ENCODE data around the gene CNOT4. TPM values are rescaled to one million over a fixed set of nuclear protein-coding genes. Genes with fewer than 3 reads are reported as not detected.

The CNOT4 gene
- total and polyA plus RNA-seq, 2 of the 8 experiments (the other 6 are each of a cell fraction or from before 2014, with no cell fraction given): 10.9 to 25.8 TPM

DNA sequence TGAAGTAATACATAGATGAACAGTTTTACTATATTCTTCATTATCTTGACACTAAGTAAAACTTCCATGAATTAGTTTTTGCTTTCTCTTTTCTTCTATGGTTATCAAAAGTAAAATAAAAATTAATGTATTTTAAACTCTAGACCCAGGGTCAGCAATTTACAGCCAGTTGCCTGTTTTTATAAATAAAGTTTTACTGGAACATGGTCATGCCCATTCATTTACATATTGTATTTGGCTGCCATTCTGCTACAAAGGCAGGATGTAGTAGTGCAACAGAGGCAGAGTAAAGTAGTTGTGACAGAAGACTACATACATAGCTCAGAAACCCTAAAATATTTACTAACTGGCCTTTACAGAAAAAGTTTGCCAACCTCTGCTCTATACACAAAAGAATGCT lies 98.8 kb downstream of the CNOT4 start:
- Histone ChIP-seq H3K79me2 (ENCODE audit: control insufficient read depth in 1 of 2, insufficient read depth in 2 of 2, low read length in 2 of 2) (no peaks in the 10 kb centered on the region), H3K4me1 (replicated peaks in 1 of 4; ENCODE audit: control insufficient read depth in 3 of 4, insufficient read depth in 4 of 4, low read length in 3 of 4) (no peaks in the 10 kb centered on the region), H4K20me1 (replicated peaks in 1 of 2; ENCODE audit: control insufficient read depth in 1 of 2, insufficient read depth in 2 of 2, low read length in 2 of 2) (no peaks in the 10 kb centered on the region), H2BK120ac (replicated peaks; ENCODE audit: low read depth, low read length) (no peak overlapping the region), H3K56ac (replicated peaks; ENCODE audit: insufficient read length, low read depth, low read length) (no peak overlapping the region), H3K27ac (ENCODE audit: low read depth, low read length) (no peak overlapping the region), H3K4ac (replicated peaks; ENCODE audit: insufficient read length, low read depth, low read length) (no peak overlapping the region), H3K18ac (ENCODE audit: extremely low read depth, low read length) (no peak overlapping the region), H2BK20ac (ENCODE audit: low read length) (no peak overlapping the region), H3K36me3 (ENCODE audit: control insufficient read depth in 2 of 4, insufficient read depth in 4 of 4, low read length in 3 of 4) (no peaks in the 10 kb centered on the region; a peak in 1 of 8 replicates), H4K5ac (ENCODE audit: insufficient read length, low read depth, low read length) (no peak overlapping the region), H3K23ac (ENCODE audit: insufficient read length) (no peak overlapping the region), H2BK5ac (ENCODE audit: low read depth, low read length) (no peak overlapping the region), H2AK5ac (ENCODE audit: low read depth, low read length) (no peak overlapping the region), H4K8ac (ENCODE audit: extremely low read depth, insufficient read depth, low read length) (no peak overlapping the region), H3K4me3 (ENCODE audit: extremely low read depth in 1 of 4, insufficient read depth in 2 of 4, low read depth in 3 of 4, low read length in 4 of 4) (no peak overlapping the region), H2BK15ac (ENCODE audit: low read length) (no peak overlapping the region), H3K4me2 (ENCODE audit: insufficient read depth in 1 of 2, low read depth in 2 of 2, low read length in 2 of 2) (no peak overlapping the region), H3K9me3 (ENCODE audit: insufficient read depth in 2 of 2, low read depth in 1 of 2, low read length in 1 of 2) (no peaks in the 10 kb centered on the region), H3K27me3 (replicated peaks in 1 of 4; ENCODE audit: control insufficient read depth in 3 of 4, extremely low read depth in 1 of 4, insufficient read depth in 3 of 4, low read length in 3 of 4) (no peaks in the 10 kb centered on the region), H2BK12ac (ENCODE audit: low read depth, low read length) (no peak overlapping the region), H3K14ac (ENCODE audit: insufficient read length) (no peak overlapping the region), H3K23me2 (ENCODE audit: low read depth, low read length) (no peaks in the 10 kb centered on the region), H3K79me1 (ENCODE audit: low read depth, low read length) (no peaks in the 10 kb centered on the region), H4K91ac (replicated peaks; ENCODE audit: insufficient read length, low read length) (no peak overlapping the region), H2AFZ (ENCODE audit: low read length) (no peak overlapping the region), H3K9ac (replicated peaks in 1 of 4; ENCODE audit: extremely low read depth in 1 of 4, low read depth in 3 of 4, low read length in 3 of 4) (no peak overlapping the region)
- ChIA-PET CTCF (ENCODE audit: partially characterized antibody) (interaction anchor here (1.0 to 1.2 kb wide), 2 partner anchors 31 to 83 kb away, joined by 3 to 4 read pairs; no protein-coding TSS in a partner anchor), POLR2A (ENCODE audit: partially characterized antibody) (no interaction called here)
- no peak for TF ChIP-seq BRCA1 (IDR thresholded peaks at IDR 0.05; ENCODE audit: low read depth, low read length)
- TF ChIP-seq HDAC6 (IDR thresholded peaks at IDR 0.05; ENCODE audit: low read depth, low read length): no peak
- no peak for TF ChIP-seq HDAC2 (IDR thresholded peaks at IDR 0.05; ENCODE audit: borderline replicate concordance in 1 of 2, low read depth in 2 of 2, low read length in 2 of 2)
- no peak for TF ChIP-seq JUND (IDR thresholded peaks at IDR 0.05; ENCODE audit: low read length)
- TF ChIP-seq SIX5 (IDR thresholded peaks at IDR 0.05; ENCODE audit: low read depth, low read length): no peak
- TF ChIP-seq ATF2 (IDR thresholded peaks at IDR 0.05; ENCODE audit: low read length): no peak
- no peak for TF ChIP-seq POLR2AphosphoS5 (IDR thresholded peaks at IDR 0.05; ENCODE audit: low read depth, low read length)
- no peak for TF ChIP-seq SAP30 (IDR thresholded peaks at IDR 0.05; ENCODE audit: insufficient read depth, insufficient replicate concordance, low read length)
- no peak for TF ChIP-seq CHD2 (IDR thresholded peaks at IDR 0.05; ENCODE audit: low read length)
- no peak for TF ChIP-seq EGR1 (IDR thresholded peaks at IDR 0.05; ENCODE audit: borderline replicate concordance, low read depth, low read length)
- TF ChIP-seq TEAD4 (IDR thresholded peaks at IDR 0.05; ENCODE audit: low read depth, low read length): no peak
- FAIRE-seq (no peak), DNase-seq (ENCODE audit: low read depth in 1 of 2, low spot score in 2 of 2) (no peak)
